OCI-M2 (cell line): ENCODE measurements around the gene QSOX2.

ENCODE experiments used
- DNase-seq: peaks from one replicate; lab custom pipeline; 2025; ENCODE audit not compliant: unreplicated experiment; lab: John Stamatoyannopoulos, UW

QSOX2 gene

GRCh38 chr9:136192289-136193126, 53.1 kb downstream of the QSOX2 start:
- no peak for DNase-seq

GRCh38 chr9:136191960-136192286, 53.7 kb downstream of the QSOX2 start:
- DNase-seq: no peak

GRCh38 chr9:136191099-136191959, 54.3 kb downstream of the QSOX2 start:
- DNase-seq: no peak

- DNase-seq: no peak
Observed at GRCh38 chr9:136190656-136191055, 55.0 kb downstream of the QSOX2 start.

GRCh38 chr9:136190237-136190601, 55.4 kb downstream of the QSOX2 start:
- no peak for DNase-seq

GRCh38 chr9:136189394-136190236, 56.0 kb downstream of the QSOX2 start:
- DNase-seq: no peak

- DNase-seq: no peak
Observed at GRCh38 chr9:136187683-136188586, 57.7 kb downstream of the QSOX2 start.

GRCh38 chr9:136187197-136187596, 58.4 kb downstream of the QSOX2 start:
- no peak for DNase-seq

- no peak for DNase-seq
Observed at GRCh38 chr9:136186386-136186785, 59.2 kb downstream of the QSOX2 start.

- no peak for DNase-seq
Observed at GRCh38 chr9:136185596-136186366, 59.8 kb downstream of the QSOX2 start.

- DNase-seq: no peak
Observed at GRCh38 chr9:136185066-136185465, 60.5 kb downstream of the QSOX2 start.

GRCh38 chr9:136182850-136183422, 62.7 kb downstream of the QSOX2 start:
- no peak for DNase-seq

- no peak for DNase-seq
Observed at GRCh38 chr9:136182420-136182787, 63.2 kb downstream of the QSOX2 start.

GRCh38 chr9:136181784-136182419, 63.7 kb downstream of the QSOX2 start:
- no peak for DNase-seq

- DNase-seq: no peak
Observed at GRCh38 chr9:136180586-136180985, 65.0 kb downstream of the QSOX2 start.

GRCh38 chr9:136179761-136180160, 65.9 kb downstream of the QSOX2 start:
- no peak for DNase-seq

- DNase-seq: no peak
Observed at GRCh38 chr9:136179101-136179616, 66.5 kb downstream of the QSOX2 start.

GRCh38 chr9:136178773-136179075, 66.9 kb downstream of the QSOX2 start:
- DNase-seq: no peak
